Measurements from ENCODE around the gene SOX13. TPM values are rescaled to one million over a fixed set of nuclear protein-coding genes. Genes with fewer than 3 reads are reported as not detected.
A peak's percentile ranks its signal among the peaks of the same experiment; 100 is the strongest.
"Not testable (repeated sequence)": the region's sequence is repeated elsewhere in the genome, so short reads cannot be mapped to it uniquely, and the experiment has no call there.

SOX13 gene
- 10 to 100 TPM; 36.2 to 38.4 TPM for total RNA-seq
- long read RNA-seq, partial matches to known transcripts: 0 of 1 reads
- long read RNA-seq, other reads (novel, unspliced or antisense): 1 of 1 reads

GRCh38 chr1:204072931-204073836, at the start of gene SOX13:
Gene SOX13 (plus strand): TSS chr1:204073115. CDS start chr1:204112916, 39,801 bp downstream.
- peak; percentile 85 to 92 for DNase-seq
- intact Hi-C loops (cut with DNase I, micrococcal nuclease): loop anchor here in 1 of 2 donors (5.0 kb wide), 1 partner anchor 54 kb away; no protein-coding TSS in a partner anchor
- ATAC-seq: peak; percentile 71

- intact Hi-C loops (cut with DNase I, micrococcal nuclease): no loop called here
- DNase-seq (no peak), ATAC-seq (no peak)
These were observed 46.8 kb upstream of the SOX13 start for GRCh38 chr1:204025917-204026707.

DNA sequence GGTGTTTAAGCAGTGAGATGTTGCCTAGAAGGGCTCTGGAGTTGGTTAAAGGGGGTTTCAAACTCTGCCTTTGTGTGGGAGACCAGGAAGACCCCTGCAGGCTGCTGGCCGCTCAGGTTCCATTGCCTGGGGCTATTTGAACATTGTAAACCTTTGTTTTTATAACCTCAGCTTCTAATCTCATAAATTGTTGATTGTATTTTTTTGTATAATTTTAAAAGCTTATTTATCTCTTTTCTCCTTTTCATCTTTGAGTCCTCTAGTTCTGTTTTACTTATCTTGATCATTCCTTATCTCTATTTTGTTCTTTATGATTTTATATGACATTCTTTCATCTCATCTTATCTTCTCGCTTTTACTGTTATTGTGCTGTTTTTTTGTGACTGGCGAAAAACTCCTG, 45.5 kb upstream of the SOX13 start:
- DNase-seq: no peak
- intact Hi-C loops (cut with DNase I, micrococcal nuclease): no loop called here
- ATAC-seq: no peak

GRCh38 chr1:204029016-204029415, 43.9 kb upstream of the SOX13 start:
- ATAC-seq (no peak), DNase-seq (no peak)
- intact Hi-C loops (cut with DNase I, micrococcal nuclease): no loop called here

- DNase-seq (no peak), ATAC-seq (no peak)
- intact Hi-C loops (cut with DNase I, micrococcal nuclease): no loop called here
These were observed 41.7 kb upstream of the SOX13 start for GRCh38 chr1:204031098-204031710.

DNA sequence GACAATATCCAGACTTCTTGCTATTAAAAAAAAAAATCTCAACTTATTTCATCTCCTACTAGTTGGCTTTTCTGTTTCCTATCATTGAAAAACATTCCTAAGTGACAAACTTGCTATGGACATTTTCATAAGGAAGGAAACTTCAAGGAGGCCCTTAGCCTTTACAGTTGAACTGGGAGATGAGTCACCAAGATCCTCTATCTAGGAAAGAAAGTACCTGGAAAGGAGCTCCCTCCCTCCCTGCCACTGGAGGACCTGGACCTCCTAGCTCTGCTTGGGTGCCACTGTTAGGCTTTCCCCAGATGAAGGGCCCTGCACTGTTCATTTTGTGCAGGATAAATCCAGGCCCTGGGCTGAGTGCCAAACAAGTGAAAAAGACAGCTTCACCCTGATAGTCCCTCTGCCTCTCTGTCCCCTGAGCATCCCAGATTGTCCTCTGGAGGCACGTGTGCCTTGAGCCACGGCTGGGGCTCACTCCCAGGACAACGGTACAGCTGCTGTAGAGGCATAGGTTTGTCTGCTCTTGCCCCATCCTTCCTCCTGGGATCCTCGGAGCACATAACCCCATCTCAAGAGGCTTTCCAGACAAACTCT, 40.2 kb upstream of the SOX13 start:
- DNase-seq (no peak), ATAC-seq (no peak)
- intact Hi-C loops (cut with DNase I, micrococcal nuclease): no loop called here

GRCh38 chr1:204033306-204033705, 39.6 kb upstream of the SOX13 start:
- intact Hi-C loops (cut with DNase I, micrococcal nuclease): no loop called here
- DNase-seq (no peak), ATAC-seq (no peak)

DNA sequence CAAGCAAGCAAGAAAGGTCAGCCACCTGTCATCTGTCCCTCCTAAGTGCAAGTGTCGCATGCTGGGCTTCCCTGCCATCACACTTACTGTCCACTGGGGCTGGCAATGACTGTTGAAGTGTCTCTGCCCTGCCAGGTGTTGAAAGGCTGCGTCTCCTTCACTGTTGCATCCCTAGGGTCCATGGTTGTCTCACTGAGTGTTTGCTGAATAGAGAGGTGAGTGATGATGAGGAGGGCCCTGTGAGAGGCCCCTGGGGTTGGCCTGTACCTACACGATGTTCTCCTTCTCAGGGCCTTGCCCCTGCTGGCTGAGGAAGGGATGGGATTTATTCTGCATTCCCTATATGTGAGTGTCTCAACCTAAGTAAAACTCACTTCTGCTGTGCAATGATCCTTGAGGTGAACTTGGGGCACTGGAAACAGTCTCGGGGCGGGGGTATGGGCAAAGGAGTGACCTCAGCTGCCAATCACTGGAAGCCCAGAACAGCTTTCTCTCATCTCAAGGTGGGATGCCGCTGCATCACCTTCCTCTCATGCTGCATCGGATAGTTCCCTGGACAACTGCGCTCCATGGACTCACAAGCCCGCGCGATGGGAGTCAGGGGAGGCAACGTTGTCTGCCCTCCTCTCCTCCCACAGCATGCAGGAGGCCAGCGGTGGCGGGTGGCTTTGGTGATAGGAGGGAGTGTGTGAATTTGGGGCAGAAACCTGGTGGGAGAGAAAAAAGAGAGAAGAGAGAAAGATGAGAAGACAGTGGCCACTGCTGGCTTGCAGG, 35.8 kb upstream of the SOX13 start:
- intact Hi-C loops (cut with DNase I, micrococcal nuclease): no loop called here
- DNase-seq: no peak
- ATAC-seq: no peak

DNA sequence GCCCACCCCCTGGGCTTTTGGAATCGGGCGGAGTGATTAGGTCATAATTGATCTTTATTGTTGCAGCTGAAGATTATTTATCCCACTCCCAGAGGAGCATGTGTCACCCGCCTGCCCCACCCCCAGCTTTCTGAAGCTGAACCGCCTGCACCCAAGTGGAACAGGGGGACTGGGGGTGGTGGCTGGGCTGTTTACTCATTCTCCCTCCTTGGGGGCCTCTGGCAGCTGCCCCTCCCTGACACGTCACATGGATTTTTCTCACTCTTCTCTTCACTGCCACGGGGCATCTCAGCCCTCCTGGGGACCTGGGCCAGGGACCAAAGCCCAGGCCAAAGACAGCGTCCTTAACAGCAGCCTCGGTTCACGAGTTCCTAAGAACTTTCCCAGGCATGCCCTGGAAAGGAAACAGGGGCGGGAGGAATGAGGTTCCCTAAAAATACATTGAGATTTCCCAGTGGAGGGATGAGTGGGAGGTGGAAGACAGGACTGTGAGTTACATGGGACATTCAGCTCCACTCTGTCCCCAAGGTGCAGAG, 31.6 kb upstream of the SOX13 start:
- no peak for ATAC-seq
- no peak for DNase-seq
- intact Hi-C loops (cut with DNase I, micrococcal nuclease): loop anchor here in 1 of 2 donors (10.0 kb wide), 1 partner anchor 84 kb away; no protein-coding TSS in a partner anchor

- ATAC-seq (no peak), DNase-seq (no peak)
- intact Hi-C loops (cut with DNase I, micrococcal nuclease): loop anchor here in 1 of 2 donors (10.0 kb wide), 1 partner anchor 83 kb away; no protein-coding TSS in a partner anchor
These were observed 31.0 kb upstream of the SOX13 start for GRCh38 chr1:204041803-204042505.

DNA sequence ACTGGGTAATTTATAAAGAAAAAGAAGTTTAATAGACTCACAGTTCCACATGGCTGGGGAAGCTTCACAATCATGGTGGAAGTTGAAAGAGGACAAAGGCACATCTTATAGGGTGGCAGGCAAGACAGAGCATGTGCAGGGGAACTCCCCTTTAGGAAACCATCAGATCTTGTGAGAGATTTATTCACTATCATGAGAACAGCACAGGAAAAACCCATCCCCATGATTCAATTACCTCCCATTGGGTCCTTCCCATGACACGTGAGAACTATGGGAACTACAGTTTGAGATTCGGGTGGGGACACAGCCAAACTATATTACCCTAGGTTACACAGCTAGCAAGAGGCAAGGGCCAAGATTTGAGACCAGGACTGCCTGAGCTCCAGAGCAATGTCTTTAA, 30.4 kb upstream of the SOX13 start:
- no peak for DNase-seq
- no peak for ATAC-seq
- intact Hi-C loops (cut with DNase I, micrococcal nuclease): loop anchor here in 1 of 2 donors (10.0 kb wide), 1 partner anchor 82 kb away; no protein-coding TSS in a partner anchor

GRCh38 chr1:204043680-204044079, 29.2 kb upstream of the SOX13 start:
- intact Hi-C loops (cut with DNase I, micrococcal nuclease): loop anchor here in 1 of 2 donors (10.0 kb wide), 1 partner anchor 81 kb away; no protein-coding TSS in a partner anchor
- no peak for ATAC-seq
- DNase-seq: no peak

- DNase-seq (no peak), ATAC-seq (no peak)
- intact Hi-C loops (cut with DNase I, micrococcal nuclease): loop anchor here in 1 of 2 donors (10.0 kb wide), 1 partner anchor 80 kb away; no protein-coding TSS in a partner anchor
These were observed 28.5 kb upstream of the SOX13 start for GRCh38 chr1:204044448-204044847.

GRCh38 chr1:204045430-204045829, 27.5 kb upstream of the SOX13 start:
- ATAC-seq: no peak
- intact Hi-C loops (cut with DNase I, micrococcal nuclease): loop anchor here in 1 of 2 donors (10.0 kb wide), 1 partner anchor 79 kb away; no protein-coding TSS in a partner anchor
- no peak for DNase-seq

- DNase-seq: no peak
- no peak for ATAC-seq
- intact Hi-C loops (cut with DNase I, micrococcal nuclease): loop anchor here in 1 of 2 donors (10.0 kb wide), 1 partner anchor 78 kb away; no protein-coding TSS in a partner anchor
These were observed 26.6 kb upstream of the SOX13 start for GRCh38 chr1:204046346-204046745.

GRCh38 chr1:204048796-204049195, 24.1 kb upstream of the SOX13 start:
- intact Hi-C loops (cut with DNase I, micrococcal nuclease): loop anchor here in 1 of 2 donors (10.0 kb wide), 1 partner anchor 76 kb away; no protein-coding TSS in a partner anchor
- not testable (repeated sequence) for DNase-seq, ATAC-seq

GRCh38 chr1:204051258-204051657, 21.7 kb upstream of the SOX13 start:
- DNase-seq (no peak), ATAC-seq (no peak)
- intact Hi-C loops (cut with DNase I, micrococcal nuclease): no loop called here

Data from left colon (tissue), 2 donors.